ENCODE measurements around the gene MT1H. TPM values are rescaled to one million over a fixed set of nuclear protein-coding genes. Genes with fewer than 3 reads are reported as not detected.
A peak's percentile ranks its signal among the peaks of the same experiment; 100 is the strongest.

Gene MT1H
- total and polyA plus RNA-seq, 2 of the 13 experiments (the other 11 are each of a cell fraction or from before 2014, with no cell fraction given): 0.60 TPM; not detected in 1

- TF ChIP-seq ZNF747 (CRISPR knock-in tag; IDR thresholded peaks at IDR 0.05; ENCODE audit: borderline replicate concordance) (no peak), ZNF414 (CRISPR knock-in tag; IDR thresholded peaks at IDR 0.05) (no peak), ZNF879 (CRISPR knock-in tag; IDR thresholded peaks at IDR 0.05) (no peak), SMAD1 (CRISPR knock-in tag; IDR thresholded peaks at IDR 0.05; ENCODE audit: borderline replicate concordance, low read depth) (no peak), PTBP1 (IDR thresholded peaks at IDR 0.05; ENCODE audit: low read depth, low read length, poor library complexity, severe bottlenecking) (no peak), ZNF557 (CRISPR knock-in tag; IDR thresholded peaks at IDR 0.05) (no peak), ZNF577 (CRISPR knock-in tag; IDR thresholded peaks at IDR 0.05; ENCODE audit: borderline replicate concordance, low read depth) (no peak), FOSL2 (CRISPR knock-in tag; IDR thresholded peaks at IDR 0.05) (no peak), ZNF629 (CRISPR knock-in tag; conservative IDR thresholded peaks at IDR 0.05) (no peak), HOXA9 (CRISPR knock-in tag; IDR thresholded peaks at IDR 0.05; ENCODE audit: borderline replicate concordance) (0 out of 2 replicates have a peak, but pooled peaks have one; percentile 8), MEF2D (CRISPR knock-in tag; IDR thresholded peaks at IDR 0.05) (no peak), ZSCAN9 (CRISPR knock-in tag; IDR thresholded peaks at IDR 0.05; ENCODE audit: borderline replicate concordance) (no peak), KLF13 (CRISPR knock-in tag; IDR thresholded peaks at IDR 0.05) (no peak), KLF6 (CRISPR knock-in tag; IDR thresholded peaks at IDR 0.05) (no peak), NFYC (CRISPR knock-in tag; IDR thresholded peaks at IDR 0.05) (no peak), ZFP37 (CRISPR knock-in tag; IDR thresholded peaks at IDR 0.05; ENCODE audit: borderline replicate concordance) (no peak), BORCS8-MEF2B (CRISPR knock-in tag; IDR thresholded peaks at IDR 0.05) (0 out of 2 replicates have a peak, but pooled peaks have one; percentile 11)
- TF ChIP-seq, protein P1, sequence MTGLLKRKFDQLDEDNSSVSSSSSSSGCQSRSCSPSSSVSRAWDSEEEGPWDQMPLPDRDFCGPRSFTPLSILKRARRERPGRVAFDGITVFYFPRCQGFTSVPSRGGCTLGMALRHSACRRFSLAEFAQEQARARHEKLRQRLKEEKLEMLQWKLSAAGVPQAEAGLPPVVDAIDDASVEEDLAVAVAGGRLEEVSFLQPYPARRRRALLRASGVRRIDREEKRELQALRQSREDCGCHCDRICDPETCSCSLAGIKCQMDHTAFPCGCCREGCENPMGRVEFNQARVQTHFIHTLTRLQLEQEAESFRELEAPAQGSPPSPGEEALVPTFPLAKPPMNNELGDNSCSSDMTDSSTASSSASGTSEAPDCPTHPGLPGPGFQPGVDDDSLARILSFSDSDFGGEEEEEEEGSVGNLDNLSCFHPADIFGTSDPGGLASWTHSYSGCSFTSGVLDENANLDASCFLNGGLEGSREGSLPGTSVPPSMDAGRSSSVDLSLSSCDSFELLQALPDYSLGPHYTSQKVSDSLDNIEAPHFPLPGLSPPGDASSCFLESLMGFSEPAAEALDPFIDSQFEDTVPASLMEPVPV (CRISPR knock-in tag; IDR thresholded peaks at IDR 0.05): no peak
- TF ChIP-seq, protein P2, sequence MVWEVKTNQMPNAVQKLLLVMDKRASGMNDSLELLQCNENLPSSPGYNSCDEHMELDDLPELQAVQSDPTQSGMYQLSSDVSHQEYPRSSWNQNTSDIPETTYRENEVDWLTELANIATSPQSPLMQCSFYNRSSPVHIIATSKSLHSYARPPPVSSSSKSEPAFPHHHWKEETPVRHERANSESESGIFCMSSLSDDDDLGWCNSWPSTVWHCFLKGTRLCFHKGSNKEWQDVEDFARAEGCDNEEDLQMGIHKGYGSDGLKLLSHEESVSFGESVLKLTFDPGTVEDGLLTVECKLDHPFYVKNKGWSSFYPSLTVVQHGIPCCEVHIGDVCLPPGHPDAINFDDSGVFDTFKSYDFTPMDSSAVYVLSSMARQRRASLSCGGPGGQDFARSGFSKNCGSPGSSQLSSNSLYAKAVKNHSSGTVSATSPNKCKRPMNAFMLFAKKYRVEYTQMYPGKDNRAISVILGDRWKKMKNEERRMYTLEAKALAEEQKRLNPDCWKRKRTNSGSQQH (CRISPR knock-in tag; IDR thresholded peaks at IDR 0.05; ENCODE audit: low read depth): no peak
- TF ChIP-seq, protein P3, sequence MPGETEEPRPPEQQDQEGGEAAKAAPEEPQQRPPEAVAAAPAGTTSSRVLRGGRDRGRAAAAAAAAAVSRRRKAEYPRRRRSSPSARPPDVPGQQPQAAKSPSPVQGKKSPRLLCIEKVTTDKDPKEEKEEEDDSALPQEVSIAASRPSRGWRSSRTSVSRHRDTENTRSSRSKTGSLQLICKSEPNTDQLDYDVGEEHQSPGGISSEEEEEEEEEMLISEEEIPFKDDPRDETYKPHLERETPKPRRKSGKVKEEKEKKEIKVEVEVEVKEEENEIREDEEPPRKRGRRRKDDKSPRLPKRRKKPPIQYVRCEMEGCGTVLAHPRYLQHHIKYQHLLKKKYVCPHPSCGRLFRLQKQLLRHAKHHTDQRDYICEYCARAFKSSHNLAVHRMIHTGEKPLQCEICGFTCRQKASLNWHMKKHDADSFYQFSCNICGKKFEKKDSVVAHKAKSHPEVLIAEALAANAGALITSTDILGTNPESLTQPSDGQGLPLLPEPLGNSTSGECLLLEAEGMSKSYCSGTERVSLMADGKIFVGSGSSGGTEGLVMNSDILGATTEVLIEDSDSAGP (CRISPR knock-in tag; IDR thresholded peaks at IDR 0.05; ENCODE audit: borderline replicate concordance): no peak
- TF ChIP-seq, protein P4, sequence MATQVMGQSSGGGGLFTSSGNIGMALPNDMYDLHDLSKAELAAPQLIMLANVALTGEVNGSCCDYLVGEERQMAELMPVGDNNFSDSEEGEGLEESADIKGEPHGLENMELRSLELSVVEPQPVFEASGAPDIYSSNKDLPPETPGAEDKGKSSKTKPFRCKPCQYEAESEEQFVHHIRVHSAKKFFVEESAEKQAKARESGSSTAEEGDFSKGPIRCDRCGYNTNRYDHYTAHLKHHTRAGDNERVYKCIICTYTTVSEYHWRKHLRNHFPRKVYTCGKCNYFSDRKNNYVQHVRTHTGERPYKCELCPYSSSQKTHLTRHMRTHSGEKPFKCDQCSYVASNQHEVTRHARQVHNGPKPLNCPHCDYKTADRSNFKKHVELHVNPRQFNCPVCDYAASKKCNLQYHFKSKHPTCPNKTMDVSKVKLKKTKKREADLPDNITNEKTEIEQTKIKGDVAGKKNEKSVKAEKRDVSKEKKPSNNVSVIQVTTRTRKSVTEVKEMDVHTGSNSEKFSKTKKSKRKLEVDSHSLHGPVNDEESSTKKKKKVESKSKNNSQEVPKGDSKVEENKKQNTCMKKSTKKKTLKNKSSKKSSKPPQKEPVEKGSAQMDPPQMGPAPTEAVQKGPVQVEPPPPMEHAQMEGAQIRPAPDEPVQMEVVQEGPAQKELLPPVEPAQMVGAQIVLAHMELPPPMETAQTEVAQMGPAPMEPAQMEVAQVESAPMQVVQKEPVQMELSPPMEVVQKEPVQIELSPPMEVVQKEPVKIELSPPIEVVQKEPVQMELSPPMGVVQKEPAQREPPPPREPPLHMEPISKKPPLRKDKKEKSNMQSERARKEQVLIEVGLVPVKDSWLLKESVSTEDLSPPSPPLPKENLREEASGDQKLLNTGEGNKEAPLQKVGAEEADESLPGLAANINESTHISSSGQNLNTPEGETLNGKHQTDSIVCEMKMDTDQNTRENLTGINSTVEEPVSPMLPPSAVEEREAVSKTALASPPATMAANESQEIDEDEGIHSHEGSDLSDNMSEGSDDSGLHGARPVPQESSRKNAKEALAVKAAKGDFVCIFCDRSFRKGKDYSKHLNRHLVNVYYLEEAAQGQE (IDR thresholded peaks at IDR 0.05; ENCODE audit: borderline replicate concordance in 1 of 2, low read depth in 1 of 2, low read length in 2 of 2): no peak
Measured at GRCh38 chr16:56682703-56683397, 13.2 kb downstream of the MT1H start (continued).

Data from HepG2 (cell line).